ENCODE results near the gene GFRA1.

Gene GFRA1

DNA sequence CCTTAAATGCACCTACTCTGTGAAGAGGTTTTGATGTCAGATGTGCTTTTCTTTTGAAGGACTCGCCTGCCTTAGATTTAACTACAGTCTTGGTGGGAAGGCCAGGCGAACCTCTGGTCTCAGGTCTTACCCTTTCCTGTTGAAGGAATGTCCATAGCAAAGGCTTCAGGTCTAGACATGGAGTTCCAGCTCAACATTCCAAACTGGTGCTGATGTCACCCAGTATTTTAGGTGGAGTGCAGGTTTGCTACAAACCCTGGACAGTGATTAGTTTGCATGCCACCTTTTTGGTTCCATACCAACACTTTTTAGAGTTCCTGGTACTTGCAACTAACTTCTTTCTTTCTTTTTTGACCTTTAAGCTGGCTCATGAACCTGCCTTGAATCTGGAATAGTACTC is 258.7 kb downstream of the GFRA1 start:
- no peak for DNase-seq

DNA sequence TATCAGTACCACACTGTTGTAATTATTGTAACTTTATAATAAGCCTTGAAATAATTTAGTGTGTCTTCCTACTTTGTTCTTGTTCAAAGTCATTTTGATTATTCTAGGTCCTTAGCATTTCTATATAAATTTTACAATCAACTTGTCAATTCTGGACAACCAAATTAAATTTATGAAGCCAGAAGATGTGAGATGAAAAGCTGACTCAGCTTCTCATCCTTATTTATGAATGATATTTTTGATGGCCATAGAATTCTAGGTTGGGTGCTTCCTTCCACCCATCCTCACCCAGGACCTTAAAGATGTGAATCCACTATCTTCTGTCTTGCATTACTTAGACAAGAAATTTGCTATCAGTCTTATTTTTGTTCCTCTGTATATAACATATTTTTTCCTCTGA is 261.1 kb downstream of the GFRA1 start:
- no peak for DNase-seq
- H3K4me1 ChIP-seq (ENCODE audit: control insufficient read depth, insufficient read depth, low read length, poor library complexity, severe bottlenecking), result no peaks in the 10 kb centered on the region
- H3K27ac ChIP-seq (ENCODE audit: insufficient read depth, low read length, poor library complexity, severe bottlenecking), result no peak overlapping the region
- H3K4me3 ChIP-seq (ENCODE audit: insufficient read depth, low read depth, low read length, poor library complexity, severe bottlenecking), result no peak overlapping the region
- no peaks in the 10 kb centered on the region for H3K27me3 ChIP-seq (replicated peaks; ENCODE audit: control insufficient read depth, insufficient read depth, low read length, poor library complexity, severe bottlenecking)
- H3K9me3 ChIP-seq (ENCODE audit: control insufficient read depth, low read length), result no peaks in the 10 kb centered on the region
- no peaks in the 10 kb centered on the region for H3K36me3 ChIP-seq (ENCODE audit: control insufficient read depth, insufficient read depth, low read length)

More for the DNA sequence above, 258.7 kb downstream of the GFRA1 start:
- Histone ChIP-seq H3K4me3 (ENCODE audit: insufficient read depth, low read depth, low read length, poor library complexity, severe bottlenecking) (no peak overlapping the region), H3K4me1 (ENCODE audit: control insufficient read depth, insufficient read depth, low read length, poor library complexity, severe bottlenecking) (no peaks in the 10 kb centered on the region), H3K9me3 (ENCODE audit: control insufficient read depth, low read length) (no peaks in the 10 kb centered on the region), H3K27me3 (replicated peaks; ENCODE audit: control insufficient read depth, insufficient read depth, low read length, poor library complexity, severe bottlenecking) (no peaks in the 10 kb centered on the region), H3K36me3 (ENCODE audit: control insufficient read depth, insufficient read depth, low read length) (no peaks in the 10 kb centered on the region), H3K27ac (ENCODE audit: insufficient read depth, low read length, poor library complexity, severe bottlenecking) (no peak overlapping the region)

DNA sequence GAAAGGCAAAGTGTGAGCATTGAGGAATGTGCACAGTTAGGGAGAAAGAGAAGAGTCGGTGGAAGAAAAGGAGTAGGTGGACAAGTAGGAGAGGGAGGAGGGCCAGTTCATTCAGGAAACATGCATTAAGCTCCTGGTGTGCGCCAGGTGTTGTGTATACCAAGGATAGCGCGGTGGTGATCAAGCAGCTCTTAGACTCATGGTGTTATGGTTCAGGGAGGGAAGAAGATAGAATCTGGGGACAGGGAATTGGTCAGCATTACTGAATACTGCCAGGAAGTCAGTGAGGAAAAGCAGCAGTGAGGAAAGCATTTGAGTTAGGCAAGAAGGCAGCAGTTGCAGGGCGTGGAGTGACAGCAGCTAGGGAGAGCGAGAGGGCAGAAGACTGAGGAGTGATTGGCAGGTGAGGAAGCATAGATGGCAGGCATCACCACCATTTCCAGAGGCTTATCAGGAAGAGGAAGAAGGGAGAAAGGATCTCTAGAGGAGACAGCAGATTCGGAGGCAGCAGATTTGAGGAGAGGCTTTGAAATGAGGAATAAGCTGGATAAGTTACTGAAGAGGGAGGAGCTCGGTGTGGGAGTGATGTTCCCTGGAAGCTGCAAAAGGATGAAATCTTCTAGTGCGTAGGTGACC is 265.6 kb downstream of the GFRA1 start:
- H3K9me3 ChIP-seq (ENCODE audit: control insufficient read depth, low read length), result no peaks in the 10 kb centered on the region
- no peak overlapping the region for H3K4me3 ChIP-seq (ENCODE audit: insufficient read depth, low read depth, low read length, poor library complexity, severe bottlenecking)
- H3K36me3 ChIP-seq (ENCODE audit: control insufficient read depth, insufficient read depth, low read length), result no peaks in the 10 kb centered on the region
- no peak overlapping the region for H3K27ac ChIP-seq (ENCODE audit: insufficient read depth, low read length, poor library complexity, severe bottlenecking)
- H3K27me3 ChIP-seq (replicated peaks; ENCODE audit: control insufficient read depth, insufficient read depth, low read length, poor library complexity, severe bottlenecking), result no peaks in the 10 kb centered on the region
- DNase-seq, result no peak
- H3K4me1 ChIP-seq (ENCODE audit: control insufficient read depth, insufficient read depth, low read length, poor library complexity, severe bottlenecking), result no peaks in the 10 kb centered on the region

Measured in effector memory CD4-positive, alpha-beta T cell (primary cell).